Central memory CD4-positive, alpha-beta T cell (primary cell): ENCODE measurements around the gene ASB8.

ENCODE experiments used
- DNase-seq: peaks from one replicate; pipeline ENCODE4 v3.0.0; 2022
- total RNA-seq, 3 experiments: gene quantifications; one replicate each; lab custom pipeline; 2026; lab: John Stamatoyannopoulos, UW

Gene ASB8
- total RNA-seq, result 25.0 to 48.9 (median 26.6) reads per million in 3 experiments

DNA sequence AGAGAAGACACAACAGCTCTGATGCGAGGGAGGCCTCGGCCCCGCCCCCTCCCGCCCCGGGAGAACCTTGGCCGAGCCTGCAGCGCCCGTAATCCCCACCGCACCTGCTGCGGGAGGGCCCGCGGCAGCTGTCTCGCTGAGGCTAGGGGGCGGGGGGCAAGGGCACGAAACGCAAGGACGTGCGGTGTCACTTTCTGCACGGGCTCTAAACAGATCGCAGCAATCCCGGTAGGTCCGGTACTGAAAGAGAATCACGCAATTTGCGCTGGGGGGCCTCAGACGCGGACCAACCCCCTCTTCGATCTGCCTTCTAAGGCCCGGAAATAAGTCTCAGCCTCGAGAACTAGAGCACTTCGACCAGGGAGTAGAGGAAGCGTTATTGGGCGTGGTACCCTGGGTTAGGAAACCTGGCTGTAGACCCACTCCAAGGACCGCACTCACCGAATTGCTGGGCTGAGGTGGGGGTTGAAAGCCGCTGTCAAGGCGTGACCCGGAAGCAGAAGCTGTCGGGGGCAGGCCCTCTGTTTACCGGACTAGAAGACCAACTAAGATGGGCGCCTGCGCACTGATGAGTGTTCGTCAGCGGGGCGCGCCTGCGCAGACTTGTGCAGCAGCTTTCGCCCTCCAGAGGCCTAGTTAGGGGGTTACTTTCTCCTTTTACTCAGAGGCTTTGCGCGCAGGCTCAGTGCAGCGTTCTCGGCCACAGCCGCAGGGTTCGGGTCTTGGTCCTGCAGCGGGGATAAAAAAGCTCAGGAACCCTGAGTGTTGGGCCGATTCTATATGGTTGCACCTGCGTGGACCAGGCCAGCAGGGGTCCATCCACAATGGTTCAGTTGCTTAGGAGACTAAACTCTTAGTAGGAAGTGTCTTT lies at the start of gene ASB8:
ASB8 (minus strand) TSS at position 498 of the 871 bp plus-strand sequence. CDS start 4,019 bp downstream, outside the sequence.
- peak; percentile 98 for DNase-seq

DNA sequence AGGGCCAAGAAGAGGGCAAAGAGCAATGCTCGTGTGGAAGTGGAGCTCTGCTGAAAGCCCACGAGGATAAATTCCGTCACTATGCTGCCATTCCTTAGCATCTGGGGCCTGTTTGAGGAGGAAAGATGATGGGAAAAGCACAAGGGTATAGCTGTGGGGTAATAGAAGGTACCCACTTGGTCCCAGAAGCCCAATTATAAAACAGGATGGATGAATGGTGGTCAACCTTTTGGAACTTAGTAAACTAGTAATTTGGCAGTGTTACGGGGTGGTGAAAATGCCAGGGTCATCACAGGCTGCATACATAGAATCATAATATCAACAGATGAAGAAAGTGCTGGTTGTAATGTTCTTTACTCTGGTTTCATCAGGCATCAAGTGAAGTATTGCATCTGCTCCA lies 45.9 kb upstream of the ASB8 start, which contains the start of gene OR10AD1:
OR10AD1 (minus strand) TSS at position 101 of the 400 bp plus-strand sequence; CDS start at position 101, 0 bp downstream.
- DNase-seq, result no peak

DNA sequence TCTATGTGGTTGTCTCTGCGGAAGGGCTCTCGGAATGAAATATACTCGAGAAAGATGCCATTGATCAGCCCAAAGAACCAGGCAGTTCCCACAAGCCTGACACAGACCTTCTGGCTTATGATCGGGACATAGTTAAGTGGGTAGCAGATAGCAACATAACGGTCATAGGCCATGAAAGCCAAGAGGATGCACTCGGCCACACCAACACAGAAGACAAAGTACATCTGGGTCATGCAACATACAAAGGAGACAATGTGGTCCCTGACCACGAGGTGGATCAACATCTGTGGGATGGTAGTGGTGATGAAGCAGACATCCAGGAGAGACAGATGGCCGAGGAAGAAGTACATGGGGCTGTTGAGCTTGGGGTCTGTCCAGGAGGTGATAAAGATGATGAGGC lies 45.5 kb upstream of the ASB8 start:
- no peak for DNase-seq

- DNase-seq, result no peak
Observed at GRCh38 chr12:48201516-48201915, 44.2 kb upstream of the ASB8 start.

DNA sequence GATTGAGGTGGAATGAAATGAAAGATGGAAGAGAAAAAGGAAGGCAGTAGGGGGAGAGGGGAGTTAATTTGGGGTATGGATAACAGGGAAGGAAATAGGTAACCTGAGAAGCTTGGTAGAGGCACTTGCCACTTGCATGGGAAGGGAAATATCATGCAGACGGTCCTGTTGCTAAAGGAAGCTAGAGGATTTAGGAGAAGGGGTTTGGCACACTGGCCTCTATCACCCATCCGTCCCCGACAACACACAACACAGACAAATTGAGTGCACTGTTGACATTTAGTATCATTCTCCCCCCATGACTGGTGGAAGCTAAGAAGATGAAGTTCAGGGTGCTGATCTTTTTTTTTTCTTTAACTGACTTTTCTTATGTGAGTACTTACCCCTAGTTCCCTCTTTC lies 43.8 kb upstream of the ASB8 start:
- DNase-seq, result no peak

- DNase-seq, result no peak
Observed at GRCh38 chr12:48199774-48200221, 42.5 kb upstream of the ASB8 start.

DNA sequence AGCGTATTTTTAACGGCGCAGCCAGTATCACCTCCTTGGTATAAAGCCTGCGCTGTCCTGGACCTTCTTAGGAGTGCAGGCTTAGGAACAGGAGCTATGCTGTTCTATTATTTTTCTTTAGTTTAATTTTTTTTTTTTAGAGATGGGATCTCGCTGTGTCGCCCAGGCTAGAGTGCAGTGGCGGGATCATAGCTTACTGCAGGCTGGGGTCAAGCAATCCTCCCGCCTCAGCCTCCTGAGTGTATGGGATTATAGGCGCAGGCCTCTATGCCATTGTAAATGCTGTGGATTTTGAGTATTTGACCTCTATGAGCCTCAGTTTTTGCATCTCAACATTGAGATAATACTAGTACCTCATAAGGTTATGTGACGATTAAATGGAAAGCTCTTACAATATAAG lies 41.7 kb upstream of the ASB8 start:
- no peak for DNase-seq

- no peak for DNase-seq
Observed at GRCh38 chr12:48198672-48198971, 41.3 kb upstream of the ASB8 start.

DNA sequence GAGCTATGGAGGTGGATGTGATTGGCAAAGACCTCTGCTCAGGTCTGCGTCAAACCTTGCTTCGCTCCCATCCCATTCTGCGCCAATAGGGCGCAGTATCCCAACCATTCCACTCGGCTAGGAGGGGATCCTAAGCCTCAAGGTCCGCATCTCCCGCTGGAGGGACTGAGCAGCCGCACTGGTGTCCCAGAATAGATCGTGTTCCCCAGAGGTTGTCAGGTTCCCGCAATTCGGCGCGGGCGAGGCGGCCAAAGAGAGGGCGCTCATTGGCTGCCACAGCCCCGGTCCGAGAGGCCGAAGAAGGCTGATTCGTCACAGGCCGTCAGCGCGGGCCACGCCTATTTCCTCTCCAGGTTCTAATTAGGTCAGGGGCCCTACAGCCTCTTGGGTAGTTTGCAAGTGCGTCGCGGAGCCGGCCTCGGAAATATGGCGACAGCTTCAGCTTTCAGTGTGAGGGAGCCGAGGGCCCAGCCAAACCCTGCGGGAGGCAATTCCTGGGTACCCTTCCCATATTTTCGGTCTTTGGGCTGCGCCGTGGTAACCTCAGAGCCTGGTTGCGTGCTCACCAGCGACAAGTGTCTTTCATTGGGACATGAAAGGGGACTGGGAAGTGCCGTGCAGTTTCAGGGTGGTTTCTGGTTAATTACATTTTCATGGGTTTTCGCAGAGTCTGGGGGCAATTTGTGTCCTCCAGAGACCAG lies 40.8 kb upstream of the ASB8 start:
- peak; percentile 88 for DNase-seq

DNA sequence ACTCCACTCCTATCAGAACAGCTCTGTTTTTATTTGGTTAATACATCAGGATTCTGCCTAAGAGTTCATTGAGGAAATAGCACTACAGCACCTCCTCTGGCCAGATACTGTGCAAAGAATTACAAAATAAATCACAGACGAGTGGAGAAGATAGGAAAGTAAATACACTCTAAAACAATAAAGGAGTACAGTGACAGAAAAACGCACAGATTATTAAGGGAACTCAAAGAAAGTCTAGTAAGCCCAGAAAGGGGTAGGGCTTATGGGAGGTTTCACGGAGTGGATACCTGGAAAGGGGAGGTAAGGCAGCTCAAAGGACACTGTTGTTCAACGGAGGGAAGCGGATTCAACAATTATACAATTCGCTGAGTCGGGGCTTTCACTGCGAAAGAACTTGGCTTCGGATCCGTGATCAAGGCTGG lies 40.2 kb upstream of the ASB8 start:
- peak; percentile 58 for DNase-seq

GRCh38 chr12:48194799-48195201 lies 37.5 kb upstream of the ASB8 start:
- no peak for DNase-seq

- DNase-seq, result no peak
Observed at GRCh38 chr12:48193623-48194022, 36.3 kb upstream of the ASB8 start.

- DNase-seq, result no peak
Observed at GRCh38 chr12:48192861-48193260, 35.5 kb upstream of the ASB8 start.

DNA sequence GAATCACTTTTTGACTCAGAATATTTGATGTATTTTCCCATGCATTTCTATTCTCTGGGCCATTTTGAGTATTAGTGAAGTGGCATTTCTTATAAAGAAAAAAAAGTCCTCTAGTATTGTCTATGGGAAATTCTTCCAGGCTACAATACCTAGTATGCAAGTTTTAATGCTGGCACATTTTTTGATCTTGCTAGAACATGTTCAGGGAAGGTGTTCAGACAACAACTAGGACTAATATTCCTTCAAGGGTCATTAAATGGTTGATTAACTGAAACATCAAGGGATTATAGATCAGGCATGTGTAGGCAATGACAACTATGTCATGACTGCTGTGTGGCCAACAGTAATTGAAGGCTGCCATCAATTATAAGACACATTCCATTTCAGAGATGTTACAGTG lies 33.8 kb upstream of the ASB8 start:
- no peak for DNase-seq

- DNase-seq, result peak; percentile 61
Observed at GRCh38 chr12:48189331-48190125, 32.2 kb upstream of the ASB8 start.

GRCh38 chr12:48187916-48188695 lies 30.8 kb upstream of the ASB8 start:
- DNase-seq, result no peak

DNA sequence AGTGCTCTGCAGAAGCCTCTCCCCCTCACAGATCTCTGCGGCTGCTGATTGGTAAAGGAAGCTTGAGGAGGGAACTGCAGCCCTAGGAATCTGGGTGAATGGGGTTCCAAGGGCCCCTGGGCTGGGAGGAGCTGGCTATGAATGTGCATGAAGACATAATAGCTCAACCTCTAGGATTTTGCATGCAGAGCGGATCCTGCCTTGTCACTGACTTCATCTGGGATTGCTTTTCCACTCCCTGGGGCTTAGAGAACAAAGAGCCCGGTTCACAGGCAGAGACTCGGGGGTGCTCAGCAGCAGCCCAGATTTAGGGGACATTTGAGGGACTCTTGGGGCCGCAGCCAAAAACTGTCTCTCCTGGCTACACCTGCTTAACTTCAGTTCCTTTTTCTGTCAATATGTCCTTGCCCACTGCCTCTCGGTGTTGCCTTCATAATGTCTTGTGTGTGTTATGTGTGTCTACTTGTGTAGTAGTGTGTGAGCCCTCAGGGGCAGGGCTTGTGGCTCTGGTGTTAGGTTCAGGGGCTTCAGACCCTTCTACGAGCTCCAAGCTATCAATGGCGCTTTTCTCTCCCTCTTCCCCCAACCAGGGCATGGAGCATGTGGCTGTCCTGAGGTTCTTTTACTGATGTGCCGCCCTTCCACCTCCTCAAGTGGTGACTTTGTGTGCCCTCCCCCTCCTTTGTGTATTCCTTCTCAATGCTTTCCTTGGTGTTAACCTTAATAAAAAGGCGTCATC lies 28.0 kb upstream of the ASB8 start:
- no peak for DNase-seq

- DNase-seq, result no peak
Observed at GRCh38 chr12:48184549-48184922, 27.2 kb upstream of the ASB8 start.

DNA sequence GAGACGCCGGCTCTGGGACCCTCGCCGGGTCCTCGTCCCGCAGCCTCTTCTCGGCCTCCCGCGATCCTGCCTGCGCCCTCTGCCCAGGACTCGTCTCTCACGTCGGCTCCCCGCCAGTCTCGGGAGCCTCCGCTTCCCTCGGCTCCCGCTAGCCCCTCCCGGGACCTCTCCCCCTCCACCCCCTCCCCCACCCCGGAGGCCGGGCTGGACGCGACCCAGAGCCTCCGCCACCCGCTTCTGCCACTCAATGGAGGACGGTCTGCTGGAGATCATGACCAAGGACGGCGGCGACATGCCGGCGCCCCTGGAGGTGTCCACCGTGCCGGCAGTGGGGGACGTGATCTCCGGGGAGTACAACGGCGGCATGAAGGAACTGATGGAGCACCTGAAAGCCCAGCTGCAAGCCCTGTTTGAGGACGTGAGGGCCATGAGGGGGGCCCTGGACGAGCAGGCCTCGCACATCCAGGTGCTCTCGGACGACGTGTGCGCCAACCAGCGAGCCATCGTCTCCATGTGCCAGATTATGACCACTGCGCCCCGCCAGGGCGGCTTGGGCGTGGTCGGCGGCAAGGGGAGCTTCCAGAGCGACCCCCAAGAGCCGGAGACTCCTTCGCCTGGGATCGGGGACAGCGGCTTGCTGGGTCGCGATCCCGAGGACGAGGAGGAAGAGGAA lies 26.7 kb upstream of the ASB8 start:
- no peak for DNase-seq

DNA sequence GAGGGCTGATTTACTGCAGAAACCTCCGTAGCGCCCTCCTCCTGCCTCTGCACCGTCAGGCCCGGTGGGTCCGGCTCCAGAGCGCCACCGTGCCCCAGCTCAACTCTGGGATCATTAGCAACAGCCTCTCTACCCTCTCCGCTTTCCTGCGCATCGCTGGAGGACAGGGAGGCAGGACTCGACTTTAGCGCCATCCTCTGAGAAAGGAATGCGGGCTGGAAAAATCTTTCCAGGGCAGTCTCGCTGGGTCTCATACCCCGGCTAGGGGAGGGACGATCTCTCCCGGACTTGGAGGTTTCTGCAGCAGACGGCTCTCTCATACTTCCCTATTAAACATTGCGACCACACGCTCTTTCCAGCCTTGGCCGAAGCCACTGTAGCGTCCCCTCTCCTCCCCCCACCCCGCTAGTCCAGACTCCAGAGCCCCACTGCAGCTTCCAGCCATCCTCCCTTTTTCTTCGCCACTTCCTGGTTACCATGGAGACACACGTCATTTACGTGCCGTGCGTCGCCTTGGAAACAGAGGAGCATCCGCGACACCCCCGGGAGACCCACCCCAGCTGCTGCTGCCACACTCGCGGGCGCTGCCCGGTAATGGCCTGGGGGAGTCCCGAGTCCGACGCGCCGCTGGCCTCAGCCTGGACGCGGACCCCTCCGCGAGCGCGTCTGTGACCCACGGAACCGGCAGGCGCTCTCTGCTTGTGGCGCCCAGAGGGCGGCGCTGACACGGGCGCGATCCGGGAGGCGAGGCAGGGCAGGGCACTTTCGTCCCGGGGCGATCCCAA lies 26.0 kb upstream of the ASB8 start, which contains the start of gene CCDC184:
CCDC184 (plus strand) TSS at position 554 of the 785 bp plus-strand sequence. CDS start 479 bp downstream, outside the sequence.
- peak; percentile 85 for DNase-seq
